Inflammatory macrophage (primary cell): ENCODE results near the gene PDE8B.

ENCODE experiments used
- DNase-seq, 2 donors: peaks; one replicate each; pipeline ENCODE4 v3.0.0-alpha.2; 2020 to 2022

The PDE8B gene

GRCh38 chr5:77189421-77189820 lies 21.1 kb upstream of the PDE8B start:
- peak; percentile 42 to 58 for DNase-seq

GRCh38 chr5:77192441-77193050 lies 17.9 kb upstream of the PDE8B start:
- DNase-seq, result no peak

DNA sequence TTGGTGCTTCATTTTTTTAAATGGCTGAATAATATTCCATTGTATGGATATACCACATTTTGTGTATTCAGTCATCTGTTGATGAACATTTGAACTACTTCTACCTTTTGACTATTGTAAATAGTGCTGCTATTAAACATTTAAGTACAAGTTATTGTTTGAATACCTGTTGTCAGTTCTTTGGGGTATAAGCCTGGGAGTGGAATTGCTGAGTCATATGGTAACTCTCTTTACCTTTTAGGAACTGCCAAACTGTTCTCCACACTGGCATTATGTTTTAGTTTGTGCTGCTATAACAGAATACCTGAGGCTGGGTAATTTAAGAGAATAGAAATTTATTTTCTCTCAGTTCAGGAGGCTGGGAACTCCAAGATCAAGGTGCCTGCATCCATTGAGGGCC lies 15.7 kb upstream of the PDE8B start:
- no peak for DNase-seq

DNA sequence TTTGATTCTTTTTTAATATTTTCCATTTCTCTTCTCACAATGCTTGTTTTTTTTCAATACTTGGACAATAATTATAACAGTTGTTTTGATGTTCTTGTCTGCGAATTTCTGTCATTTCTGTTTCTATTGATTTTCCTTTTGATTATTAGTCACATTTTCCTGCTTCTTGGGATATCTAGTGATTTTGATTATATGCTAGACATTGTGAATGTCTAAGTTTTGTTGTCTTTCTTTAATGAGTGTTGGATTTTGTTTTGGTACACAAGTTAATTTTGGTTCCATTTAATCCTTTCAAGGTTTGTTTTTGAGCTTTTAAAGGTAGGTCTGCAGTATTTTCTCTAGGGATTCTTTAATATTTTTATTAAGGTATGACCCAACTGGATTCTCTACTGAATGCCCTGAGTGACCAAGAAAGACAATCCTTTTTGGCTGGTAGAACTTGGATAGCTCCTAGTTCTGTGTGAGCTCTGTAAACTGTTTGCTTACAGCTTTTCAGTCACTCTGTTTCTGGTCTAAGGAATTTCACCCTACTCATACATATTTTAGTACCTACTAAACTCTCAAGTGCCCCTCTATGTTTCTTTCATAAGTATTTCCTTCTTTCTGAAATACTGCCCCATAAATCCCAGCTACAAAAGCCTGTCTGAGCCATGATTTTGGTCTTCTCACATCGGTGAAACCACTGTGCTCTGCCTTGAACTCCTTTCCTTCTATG lies 12.5 kb upstream of the PDE8B start:
- DNase-seq, result no peak

GRCh38 chr5:77200663-77201062 lies 9.8 kb upstream of the PDE8B start:
- no peak for DNase-seq

GRCh38 chr5:77202145-77202544 lies 8.3 kb upstream of the PDE8B start:
- no peak for DNase-seq

- DNase-seq, result peak in 1 of 2 donors; percentile 26
Observed at GRCh38 chr5:77204967-77205366, 5.5 kb upstream of the PDE8B start.

DNA sequence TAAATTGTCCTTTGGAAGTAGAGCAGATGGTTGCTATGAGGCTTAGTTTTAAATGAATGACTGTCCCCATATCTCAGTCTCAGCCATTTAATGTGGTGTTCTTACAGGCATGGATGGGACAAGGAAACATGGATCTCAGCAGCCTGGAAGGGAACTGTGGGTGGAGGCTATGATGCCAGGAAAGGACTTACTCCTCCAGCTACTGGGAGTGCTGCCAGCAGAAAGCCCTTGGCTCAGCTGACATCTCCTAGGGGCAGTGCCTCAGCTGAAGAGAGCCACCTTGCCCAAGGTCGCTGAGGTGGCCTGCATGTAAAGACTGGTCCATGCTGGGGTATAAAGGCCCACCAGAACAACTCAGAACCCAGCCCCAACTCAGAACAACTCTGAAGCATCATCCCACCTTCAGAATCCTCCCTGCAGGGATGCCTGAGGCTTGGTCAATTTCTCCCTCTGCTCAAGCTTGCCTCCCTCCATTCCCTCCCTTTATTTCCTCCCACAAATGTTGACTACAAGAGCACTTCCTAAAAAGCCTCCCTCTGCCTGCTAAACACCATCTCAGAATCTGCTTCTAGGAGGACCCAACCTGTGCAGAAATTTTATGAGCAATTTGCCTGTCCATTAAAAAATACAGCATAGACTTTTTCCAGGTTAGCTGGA lies 1.8 kb upstream of the PDE8B start:
- no peak for DNase-seq

- DNase-seq, result no peak
Observed at GRCh38 chr5:77209495-77210090, 887 bp upstream of the PDE8B start.

- DNase-seq, result no peak
Observed at GRCh38 chr5:77210964-77211690, 647 bp downstream of the PDE8B start.

- no peak for DNase-seq
Observed at GRCh38 chr5:77211691-77212047, 1.2 kb downstream of the PDE8B start.

DNA sequence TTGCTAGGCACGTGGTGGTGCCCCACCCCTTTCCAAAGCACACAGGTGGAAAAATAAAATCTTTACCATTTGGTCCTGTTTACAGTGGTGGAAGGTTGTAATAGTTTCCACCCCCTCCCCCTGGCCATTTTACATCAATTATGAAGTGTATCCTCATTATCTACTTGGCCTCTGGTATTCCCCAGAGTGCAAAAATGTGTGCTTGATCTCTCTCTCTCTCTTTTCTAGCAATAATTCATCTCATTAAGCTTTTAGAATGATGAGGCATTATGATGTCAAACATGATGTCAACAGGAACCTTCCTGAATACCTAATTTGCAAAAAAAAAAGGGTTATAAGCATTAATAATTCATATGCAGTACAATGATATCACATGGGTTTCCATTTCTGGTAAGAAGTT lies 3.1 kb downstream of the PDE8B start:
- DNase-seq, result no peak

DNA sequence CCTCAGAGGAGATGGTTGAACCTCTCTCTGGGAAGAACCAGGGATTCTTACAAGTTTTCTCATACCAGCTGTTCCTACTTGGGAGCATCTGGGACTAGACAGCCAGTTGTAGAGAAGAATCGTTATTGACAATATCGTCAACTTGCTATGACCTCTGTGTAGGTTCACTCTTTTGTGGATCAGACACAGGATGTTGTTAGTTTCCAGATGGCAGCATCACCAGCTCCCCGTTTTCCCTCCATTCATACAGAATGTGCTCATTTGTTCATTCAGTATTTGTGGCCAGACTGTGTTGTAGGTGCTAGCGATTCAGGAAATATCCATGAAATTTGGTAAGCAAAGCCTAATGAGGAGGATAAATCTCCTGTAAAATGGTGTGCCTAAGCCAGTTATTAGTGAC lies 3.7 kb downstream of the PDE8B start:
- no peak for DNase-seq

DNA sequence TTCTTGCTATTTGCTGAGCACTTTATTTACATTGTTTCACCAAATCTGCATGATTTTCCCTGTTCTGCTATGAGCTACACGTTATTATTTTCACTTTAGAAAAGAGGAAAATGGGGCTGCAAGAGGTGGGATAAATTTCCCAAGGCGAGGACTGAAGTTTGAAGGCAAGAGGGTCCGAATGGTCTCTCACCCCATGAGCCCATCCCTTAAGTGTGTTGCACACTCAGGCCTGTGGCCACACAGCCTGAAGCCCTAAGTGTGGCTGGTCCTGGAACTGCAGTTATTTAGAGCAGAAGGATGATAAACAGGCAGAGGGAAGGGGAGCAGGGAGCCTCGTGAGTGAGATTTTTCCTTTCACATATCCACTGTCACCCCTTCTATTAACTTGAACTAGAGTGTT lies 7.8 kb downstream of the PDE8B start:
- peak in 1 of 2 donors; percentile 7 for DNase-seq

- DNase-seq, result no peak
Observed at GRCh38 chr5:77221115-77221514, 10.6 kb downstream of the PDE8B start.

- no peak for DNase-seq
Observed at GRCh38 chr5:77222722-77223121, 12.2 kb downstream of the PDE8B start.

DNA sequence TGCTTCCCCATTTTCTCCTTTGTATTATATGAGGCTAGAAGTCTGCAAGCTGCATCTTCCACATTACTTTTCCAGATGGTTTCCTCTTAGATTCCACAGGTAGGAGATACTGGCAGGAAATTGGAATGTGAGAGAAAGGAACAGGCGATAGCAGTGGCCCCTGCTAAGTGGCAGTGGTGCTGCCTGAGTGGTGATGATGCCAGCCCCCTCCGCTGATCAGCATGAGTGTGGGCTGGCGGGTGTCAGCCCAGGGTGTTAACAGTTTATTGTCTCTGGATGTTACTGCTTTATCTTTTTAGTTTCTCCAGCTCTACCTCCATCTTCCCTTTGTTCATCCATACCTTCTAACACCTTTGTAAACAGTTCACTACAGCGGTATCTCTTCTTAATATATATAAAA lies 13.2 kb downstream of the PDE8B start:
- DNase-seq, result no peak

GRCh38 chr5:77224672-77225355 lies 14.3 kb downstream of the PDE8B start:
- no peak for DNase-seq

DNA sequence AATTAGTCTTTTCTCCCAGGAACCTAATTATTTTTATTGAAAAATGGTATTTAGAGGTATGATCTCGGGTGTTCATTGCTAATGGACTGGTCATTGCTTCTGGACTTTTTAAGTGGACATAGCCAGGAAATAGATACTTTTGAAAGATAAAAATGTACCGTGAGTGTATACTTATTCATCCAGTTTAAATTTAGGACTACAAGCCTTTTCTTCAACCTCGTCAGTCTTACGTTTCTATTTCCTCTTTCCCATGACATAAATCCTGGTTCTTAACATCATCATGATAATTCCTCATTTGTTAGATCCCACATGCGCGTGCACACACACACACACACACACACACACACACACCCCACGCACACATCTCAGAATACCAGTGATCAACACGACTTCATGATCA lies 15.1 kb downstream of the PDE8B start:
- DNase-seq, result no peak

- no peak for DNase-seq
Observed at GRCh38 chr5:77229887-77230286, 19.4 kb downstream of the PDE8B start.

GRCh38 chr5:77230727-77231470 lies 20.4 kb downstream of the PDE8B start:
- peak; percentile 53 for DNase-seq
